Natural killer cell (primary cell): ENCODE data around the gene DDX54. TPM values are rescaled to one million over a fixed set of nuclear protein-coding genes. Genes with fewer than 3 reads are reported as not detected.

ENCODE experiments used
- ATAC-seq, 3 donors: fragments of 150-1000 bp in 2 of 3; fragments of 200-7000 bp in 1 of 3; cut with Tn5 transposase; 1 replicate in 1 of 3; 2 replicates in 2 of 3; pipeline ENCODE4 v1.10.0; 2021; ENCODE audit warnings: mild to moderate bottlenecking in 2 of 3, moderate library complexity in 2 of 3
- DNase-seq, 2 donors: peaks; one replicate each; pipeline versions ENCODE4 v3.0.0 to v3.0.0-alpha.2; 2013 to 2021; ENCODE audit warnings: mixed read lengths in 1 of 2
- H3K27ac ChIP-seq: one replicate; pipeline ENCODE4 v1.5.1; 2013; ENCODE audit warnings: mild to moderate bottlenecking, low read length
- H3K27me3 ChIP-seq: one replicate; pipeline ENCODE4 v1.6.1; 2013; ENCODE audit warnings: low read length; ENCODE audit not compliant: control insufficient read depth, insufficient read depth
- H3K36me3 ChIP-seq: one replicate; pipeline ENCODE4 v1.6.1; 2013; ENCODE audit warnings: low read length; ENCODE audit not compliant: control insufficient read depth, insufficient read depth
- H3K4me1 ChIP-seq: one replicate; pipeline ENCODE4 v1.6.1; 2013; ENCODE audit warnings: low read length; ENCODE audit not compliant: control insufficient read depth, insufficient read depth
- H3K4me3 ChIP-seq: one replicate; pipeline ENCODE4 v1.5.1; 2013; ENCODE audit warnings: low read length
- H3K9me3 ChIP-seq: one replicate; pipeline ENCODE4 v1.6.1; 2013; ENCODE audit warnings: low read length; ENCODE audit not compliant: control insufficient read depth, insufficient read depth
- H3K27ac Mint-ChIP-seq, 2 donors: one replicate each; pipeline ENCODE4 v1.8.0; 2022; ENCODE audit warnings: mild to moderate bottlenecking in 2 of 2, mixed read lengths in 2 of 2, moderate library complexity in 1 of 2
- H3K27me3 Mint-ChIP-seq, 2 donors: one replicate each; pipeline ENCODE4 v1.8.0; 2022; ENCODE audit warnings: low read depth in 2 of 2, mixed read lengths in 2 of 2
- H3K36me3 Mint-ChIP-seq: one replicate; pipeline ENCODE4 v1.8.0; 2022; ENCODE audit warnings: mixed read lengths
- H3K4me1 Mint-ChIP-seq, 2 donors: one replicate each; pipeline ENCODE4 v1.8.0; 2022; ENCODE audit warnings: mixed read lengths in 2 of 2
- H3K4me3 Mint-ChIP-seq: one replicate; pipeline ENCODE4 v1.8.0; 2022; ENCODE audit warnings: mild to moderate bottlenecking, moderate library complexity, mixed read lengths
- H3K9me3 Mint-ChIP-seq, 2 donors: one replicate each; pipeline ENCODE4 v1.8.0; 2022; ENCODE audit warnings: mixed read lengths in 2 of 2
- WGBS: methylation state at CpG from one replicate; pipeline ENCODE4 v1.1.7; 2013; ENCODE audit warnings: missing lambda C conversion rate; ENCODE audit not compliant: insufficient coverage; 5-methylcytosine and 5-hydroxymethylcytosine counted together
- intact Hi-C: fragments of 100-400 bp; cut with micrococcal nuclease; formaldehyde crosslinking; loops from one replicate; pipeline ENCODE4 v1.14.2; 2022
- total RNA-seq, 4 donors: library from RNA; stranded (reverse); fragments of 120-200 nt in 1 of 4; gene quantifications; one replicate each; pipeline versions ENCODE4 v1.2.3 to v1.2.4, GENCODE V29; 2013 to 2022
- TF ChIP-seq, protein P1 (sequence below): fragments of 200-600 bp; IDR thresholded peaks from one replicate; pipeline ENCODE4 v1.8.0; 2022; ENCODE audit warnings: antibody characterized with exemption

Gene DDX54, protein sequence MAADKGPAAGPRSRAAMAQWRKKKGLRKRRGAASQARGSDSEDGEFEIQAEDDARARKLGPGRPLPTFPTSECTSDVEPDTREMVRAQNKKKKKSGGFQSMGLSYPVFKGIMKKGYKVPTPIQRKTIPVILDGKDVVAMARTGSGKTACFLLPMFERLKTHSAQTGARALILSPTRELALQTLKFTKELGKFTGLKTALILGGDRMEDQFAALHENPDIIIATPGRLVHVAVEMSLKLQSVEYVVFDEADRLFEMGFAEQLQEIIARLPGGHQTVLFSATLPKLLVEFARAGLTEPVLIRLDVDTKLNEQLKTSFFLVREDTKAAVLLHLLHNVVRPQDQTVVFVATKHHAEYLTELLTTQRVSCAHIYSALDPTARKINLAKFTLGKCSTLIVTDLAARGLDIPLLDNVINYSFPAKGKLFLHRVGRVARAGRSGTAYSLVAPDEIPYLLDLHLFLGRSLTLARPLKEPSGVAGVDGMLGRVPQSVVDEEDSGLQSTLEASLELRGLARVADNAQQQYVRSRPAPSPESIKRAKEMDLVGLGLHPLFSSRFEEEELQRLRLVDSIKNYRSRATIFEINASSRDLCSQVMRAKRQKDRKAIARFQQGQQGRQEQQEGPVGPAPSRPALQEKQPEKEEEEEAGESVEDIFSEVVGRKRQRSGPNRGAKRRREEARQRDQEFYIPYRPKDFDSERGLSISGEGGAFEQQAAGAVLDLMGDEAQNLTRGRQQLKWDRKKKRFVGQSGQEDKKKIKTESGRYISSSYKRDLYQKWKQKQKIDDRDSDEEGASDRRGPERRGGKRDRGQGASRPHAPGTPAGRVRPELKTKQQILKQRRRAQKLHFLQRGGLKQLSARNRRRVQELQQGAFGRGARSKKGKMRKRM
- total RNA-seq = 100 to 1,000 TPM in 1 of 3 donors, 10 to 100 TPM in 2; 84.6 to 100 (median 97.1) TPM
- 32.9 TPM for total RNA-seq (2013)

DNA sequence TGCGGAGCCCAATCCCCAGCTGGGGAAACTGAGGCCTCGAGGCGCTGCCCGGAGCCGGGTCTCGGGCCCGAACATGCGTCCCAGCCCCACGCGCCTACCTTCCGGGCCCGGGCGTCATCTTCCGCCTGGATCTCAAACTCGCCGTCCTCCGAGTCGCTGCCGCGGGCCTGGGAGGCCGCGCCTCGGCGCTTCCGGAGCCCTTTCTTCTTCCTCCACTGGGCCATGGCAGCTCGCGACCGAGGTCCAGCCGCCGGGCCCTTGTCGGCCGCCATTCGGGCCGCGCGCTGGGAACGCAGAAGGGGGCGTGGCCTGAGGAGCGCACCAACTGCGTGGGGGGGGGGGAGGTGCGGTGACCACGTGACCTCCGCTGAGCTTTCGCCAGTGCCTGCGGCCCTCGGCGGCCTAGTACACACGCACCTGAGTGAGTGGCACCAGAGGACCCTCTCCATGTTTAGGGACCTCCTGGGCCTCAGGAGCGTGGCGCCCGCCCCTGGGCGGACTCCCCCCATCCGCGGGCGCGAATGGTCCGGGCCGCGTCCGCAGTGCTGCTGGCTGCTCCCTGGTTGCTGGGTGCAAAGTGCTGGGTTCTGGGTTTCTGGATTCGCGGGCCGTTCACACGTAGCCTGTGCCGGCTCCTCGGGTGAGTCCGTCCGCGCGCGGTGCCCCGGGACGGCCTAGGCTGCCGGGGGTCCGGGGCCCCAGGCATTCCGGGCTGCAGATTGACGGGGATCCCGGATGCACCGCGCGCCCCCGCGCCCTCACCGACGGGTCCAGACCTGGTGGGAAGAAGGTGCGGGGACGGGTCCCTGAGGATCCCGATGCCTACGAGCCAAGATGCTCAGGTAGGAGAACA is at the start of gene DDX54, which contains the start of gene RITA1:
Gene DDX54 (minus strand): TSS at position 299 of the 853 bp plus-strand sequence. CDS start 27 bp downstream, at position 272.
Gene RITA1 (plus strand): TSS at position 542 of the 853 bp plus-strand sequence. CDS start 1,026 bp downstream, outside the sequence.
- H3K4me1 ChIP-seq = peaks cover 29% of the 10 kb centered on the region
- peaks cover 7% of the 10 kb centered on the region for H3K36me3 Mint-ChIP-seq

DNA sequence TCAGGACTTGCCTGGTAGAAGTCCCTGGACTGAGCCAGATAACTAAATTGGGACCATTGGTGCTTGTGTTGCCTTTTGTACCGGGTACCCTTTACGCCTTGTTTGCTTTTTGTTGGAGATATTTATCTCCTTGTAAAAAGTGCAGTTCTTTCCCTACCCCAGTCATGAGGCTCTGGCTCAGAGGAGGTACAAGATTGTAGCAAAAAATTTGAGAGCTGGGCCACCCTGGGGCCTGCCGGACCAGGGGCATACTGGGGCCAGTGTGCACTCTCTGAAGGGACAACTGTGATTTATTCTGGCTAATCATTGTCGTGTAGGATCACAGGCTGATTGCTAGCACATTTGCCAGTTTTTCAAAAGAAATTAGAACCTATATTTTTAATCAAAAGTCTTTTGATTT is 49.2 kb upstream of the DDX54 start:
- H3K4me3 Mint-ChIP-seq = no peak overlapping the region
- intact Hi-C loops = loop anchor here (5.0 kb wide), 1 partner anchor 37 kb away; no protein-coding TSS in a partner anchor
- H3K36me3 Mint-ChIP-seq = no peaks in the 10 kb centered on the region
- peaks cover 12 to 19% of the 10 kb centered on the region in 2 donors for H3K4me1 Mint-ChIP-seq
- TF ChIP-seq, protein P1, sequence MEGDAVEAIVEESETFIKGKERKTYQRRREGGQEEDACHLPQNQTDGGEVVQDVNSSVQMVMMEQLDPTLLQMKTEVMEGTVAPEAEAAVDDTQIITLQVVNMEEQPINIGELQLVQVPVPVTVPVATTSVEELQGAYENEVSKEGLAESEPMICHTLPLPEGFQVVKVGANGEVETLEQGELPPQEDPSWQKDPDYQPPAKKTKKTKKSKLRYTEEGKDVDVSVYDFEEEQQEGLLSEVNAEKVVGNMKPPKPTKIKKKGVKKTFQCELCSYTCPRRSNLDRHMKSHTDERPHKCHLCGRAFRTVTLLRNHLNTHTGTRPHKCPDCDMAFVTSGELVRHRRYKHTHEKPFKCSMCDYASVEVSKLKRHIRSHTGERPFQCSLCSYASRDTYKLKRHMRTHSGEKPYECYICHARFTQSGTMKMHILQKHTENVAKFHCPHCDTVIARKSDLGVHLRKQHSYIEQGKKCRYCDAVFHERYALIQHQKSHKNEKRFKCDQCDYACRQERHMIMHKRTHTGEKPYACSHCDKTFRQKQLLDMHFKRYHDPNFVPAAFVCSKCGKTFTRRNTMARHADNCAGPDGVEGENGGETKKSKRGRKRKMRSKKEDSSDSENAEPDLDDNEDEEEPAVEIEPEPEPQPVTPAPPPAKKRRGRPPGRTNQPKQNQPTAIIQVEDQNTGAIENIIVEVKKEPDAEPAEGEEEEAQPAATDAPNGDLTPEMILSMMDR = no peak
- H3K9me3 Mint-ChIP-seq = no peaks in the 10 kb centered on the region
- H3K4me3 ChIP-seq = no peak overlapping the region
- no peaks in the 10 kb centered on the region for H3K9me3 ChIP-seq
- H3K27me3 ChIP-seq = no peaks in the 10 kb centered on the region
- H3K27ac ChIP-seq = no peak overlapping the region
- 100% methylated on average over 4 of the region's 4 CpGs for WGBS
- peaks cover 42% of the 10 kb centered on the region for H3K4me1 ChIP-seq
- H3K27ac Mint-ChIP-seq = no peak overlapping the region
- DNase-seq (no peak), ATAC-seq (no peak)
- peaks cover 9% of the 10 kb centered on the region for H3K36me3 ChIP-seq
- no peaks in the 10 kb centered on the region for H3K27me3 Mint-ChIP-seq

More for the DNA sequence above, at the start of gene DDX54, which contains the start of gene RITA1:
- intact Hi-C loops = loop anchor here (1.0 kb wide), 1 partner anchor 36 kb away; the partner anchor contains the start of gene TPCN1
- TF ChIP-seq, protein P1 = no peak
- peak; percentile 65 to 88 (median 75) for ATAC-seq
- no peaks in the 10 kb centered on the region for H3K27me3 Mint-ChIP-seq
- H3K9me3 Mint-ChIP-seq = no peaks in the 10 kb centered on the region
- H3K4me3 Mint-ChIP-seq = peak within 1 kb of the TSS; percentile 96
- Histone ChIP-seq H3K36me3 (peaks cover 6% of the 10 kb centered on the region), H3K9me3 (no peaks in the 10 kb centered on the region), H3K27me3 (no peaks in the 10 kb centered on the region), H3K4me3 (peak within 1 kb of the TSS; percentile 89), H3K27ac (peak within 1 kb of the TSS; percentile 95)
- DNase-seq = peak; percentile 84 to 89
- peak within 1 kb of the TSS; percentile 87 to 94 for H3K27ac Mint-ChIP-seq
- peaks cover 40 to 41% of the 10 kb centered on the region in 2 donors for H3K4me1 Mint-ChIP-seq
- under 1% methylated on average over 89 of the region's 89 CpGs for WGBS

DNA sequence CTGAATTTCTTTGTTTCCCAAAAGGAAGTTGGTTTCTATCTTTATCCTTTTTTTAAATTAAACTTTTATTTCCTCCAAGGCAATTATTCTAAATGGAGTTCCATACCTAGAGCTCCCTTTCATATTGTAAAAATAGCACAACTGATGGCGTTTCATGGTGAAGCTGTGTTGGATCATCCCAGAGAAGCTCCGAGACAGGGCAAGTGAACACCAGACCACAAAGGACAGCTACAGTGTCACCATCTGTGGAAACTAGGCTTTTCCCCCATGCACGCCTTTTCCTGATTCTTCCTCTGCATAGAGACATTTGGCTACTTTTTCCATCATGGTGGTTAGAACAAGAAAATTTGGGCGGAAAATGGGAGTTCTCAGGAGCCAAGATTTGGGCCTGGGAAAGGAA is 48.7 kb upstream of the DDX54 start:
- over 99% methylated on average over 4 of the region's 4 CpGs for WGBS
- peaks cover 9% of the 10 kb centered on the region for H3K36me3 ChIP-seq
- no peak overlapping the region for H3K4me3 ChIP-seq
- no peak overlapping the region for H3K27ac ChIP-seq
- Mint-ChIP-seq H3K27me3 (no peaks in the 10 kb centered on the region), H3K4me1 (peaks cover 12 to 19% of the 10 kb centered on the region in 2 donors), H3K36me3 (no peaks in the 10 kb centered on the region), H3K9me3 (no peaks in the 10 kb centered on the region), H3K4me3 (no peak overlapping the region), H3K27ac (no peak overlapping the region)
- intact Hi-C loops = loop anchor here (5.0 kb wide), 1 partner anchor 37 kb away; no protein-coding TSS in a partner anchor
- no peaks in the 10 kb centered on the region for H3K9me3 ChIP-seq
- ATAC-seq = no peak
- TF ChIP-seq, protein P1 = no peak
- no peak for DNase-seq
- peaks cover 47% of the 10 kb centered on the region for H3K4me1 ChIP-seq
- no peaks in the 10 kb centered on the region for H3K27me3 ChIP-seq
